ENCODE data around the gene PECR.

PECR gene

DNA sequence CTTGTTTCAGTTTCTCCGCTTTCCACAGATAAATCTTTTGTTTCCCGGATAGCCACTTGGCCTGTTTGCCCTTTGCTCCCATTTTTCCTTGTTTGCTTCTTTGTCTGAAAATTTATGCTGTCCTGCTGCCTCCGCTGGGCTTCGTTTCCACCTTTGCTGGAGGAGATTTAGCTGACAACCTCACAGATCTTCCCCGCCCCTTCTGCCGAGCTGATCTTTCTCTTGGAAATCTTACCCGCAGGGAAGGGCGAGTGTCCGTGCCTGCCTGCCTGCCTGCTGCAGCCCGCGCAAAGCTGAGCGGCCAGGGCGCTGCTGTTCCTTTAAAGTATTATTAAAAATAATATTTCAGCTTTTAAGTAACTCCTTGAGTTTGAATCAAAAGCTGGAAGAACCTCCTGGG, 26.2 kb upstream of the PECR start:
- Histone ChIP-seq H3K36me3 (ENCODE audit: control insufficient read depth, insufficient read depth, low read length) (peaks cover 21% of the 10 kb centered on the region), H3K27ac (ENCODE audit: insufficient read depth, low read depth, low read length, poor library complexity, severe bottlenecking) (peak overlapping the region; percentile 72), H3K27me3 (ENCODE audit: control insufficient read depth, insufficient read depth, low read length, poor library complexity, severe bottlenecking) (no peaks in the 10 kb centered on the region), H3K9me3 (ENCODE audit: control insufficient read depth, low read length) (no peaks in the 10 kb centered on the region), H3K4me1 (ENCODE audit: control insufficient read depth, insufficient read depth, low read length) (peaks cover 30% of the 10 kb centered on the region), H3K4me3 (ENCODE audit: insufficient read depth, low read depth, low read length) (no peak overlapping the region)
- WGBS, 2 experiments = 25 to 32% methylated on average over 9 to 11 of the region's 13 CpGs

- WGBS, 2 experiments = 84 to 89% methylated on average over 8 of the region's 8 CpGs
- Histone ChIP-seq H3K9me3 (ENCODE audit: control insufficient read depth, low read length) (no peaks in the 10 kb centered on the region), H3K4me1 (ENCODE audit: control insufficient read depth, insufficient read depth, low read length) (peaks cover 30% of the 10 kb centered on the region), H3K4me3 (ENCODE audit: insufficient read depth, low read depth, low read length) (no peak overlapping the region), H3K27me3 (ENCODE audit: control insufficient read depth, insufficient read depth, low read length, poor library complexity, severe bottlenecking) (no peaks in the 10 kb centered on the region), H3K36me3 (ENCODE audit: control insufficient read depth, insufficient read depth, low read length) (peaks cover 18% of the 10 kb centered on the region), H3K27ac (ENCODE audit: insufficient read depth, low read depth, low read length, poor library complexity, severe bottlenecking) (peak overlapping the region; percentile 72)
These were observed 25.7 kb upstream of the PECR start for GRCh38 chr2:216107320-216107719.

GRCh38 chr2:216104691-216105090, 23.1 kb upstream of the PECR start:
- H3K36me3 ChIP-seq (ENCODE audit: control insufficient read depth, insufficient read depth, low read length) = peaks cover 11% of the 10 kb centered on the region
- no peaks in the 10 kb centered on the region for H3K27me3 ChIP-seq (ENCODE audit: control insufficient read depth, insufficient read depth, low read length, poor library complexity, severe bottlenecking)
- H3K4me1 ChIP-seq (ENCODE audit: control insufficient read depth, insufficient read depth, low read length) = peaks cover 13% of the 10 kb centered on the region
- WGBS, 2 experiments = 38 to 59% methylated on average over 1 to 3 of the region's 3 CpGs
- H3K4me3 ChIP-seq (ENCODE audit: insufficient read depth, low read depth, low read length) = no peak overlapping the region
- no peaks in the 10 kb centered on the region for H3K9me3 ChIP-seq (ENCODE audit: control insufficient read depth, low read length)
- no peak overlapping the region for H3K27ac ChIP-seq (ENCODE audit: insufficient read depth, low read depth, low read length, poor library complexity, severe bottlenecking)

DNA sequence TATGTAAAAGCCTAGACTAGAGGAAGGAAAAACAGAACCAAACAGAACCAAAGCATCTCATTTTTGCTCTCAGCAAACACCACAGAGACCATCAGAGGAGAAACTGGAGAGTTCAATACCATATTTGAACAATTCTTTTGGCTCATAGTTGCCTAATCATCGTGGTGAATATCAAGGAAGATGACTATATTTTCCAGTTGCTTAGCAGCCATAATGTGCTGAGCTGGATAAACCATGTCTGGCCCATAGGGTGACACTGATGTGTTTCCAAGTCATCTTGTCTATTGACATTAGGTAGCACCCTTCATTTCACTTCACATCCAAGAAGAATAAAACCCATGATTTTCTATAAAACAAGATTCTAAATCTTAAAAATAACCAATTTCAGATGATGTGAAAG, 21.6 kb upstream of the PECR start:
- H3K4me1 ChIP-seq (ENCODE audit: control insufficient read depth, insufficient read depth, low read length) = peaks cover 9% of the 10 kb centered on the region
- H3K36me3 ChIP-seq (ENCODE audit: control insufficient read depth, insufficient read depth, low read length) = peaks cover 18% of the 10 kb centered on the region
- no peak overlapping the region for H3K4me3 ChIP-seq (ENCODE audit: insufficient read depth, low read depth, low read length)
- 88% methylated on average over 1 of the region's 1 CpG for WGBS, 2 experiments
- no peak overlapping the region for H3K27ac ChIP-seq (ENCODE audit: insufficient read depth, low read depth, low read length, poor library complexity, severe bottlenecking)
- no peaks in the 10 kb centered on the region for H3K27me3 ChIP-seq (ENCODE audit: control insufficient read depth, insufficient read depth, low read length, poor library complexity, severe bottlenecking)
- H3K9me3 ChIP-seq (ENCODE audit: control insufficient read depth, low read length) = no peaks in the 10 kb centered on the region

DNA sequence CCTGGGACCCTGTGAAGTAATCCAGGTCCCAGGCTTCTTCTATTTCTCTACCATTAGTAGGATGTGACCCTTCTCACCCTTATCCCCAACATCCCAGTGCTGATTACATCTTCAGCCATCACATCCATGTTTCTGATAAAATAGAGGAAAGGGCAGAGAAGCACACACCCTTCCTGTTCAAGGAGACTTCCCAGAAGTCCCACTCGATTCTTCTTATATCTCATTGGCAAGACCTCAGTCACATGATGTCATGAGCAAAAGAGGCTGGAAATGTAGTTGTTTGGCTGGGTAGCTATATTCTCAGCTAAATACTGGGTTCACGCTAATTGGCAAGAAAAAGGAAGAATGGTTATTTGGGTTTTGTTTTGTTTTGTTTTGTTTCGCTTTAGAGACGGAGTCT, 19.5 kb upstream of the PECR start:
- Histone ChIP-seq H3K9me3 (ENCODE audit: control insufficient read depth, low read length) (no peaks in the 10 kb centered on the region), H3K36me3 (ENCODE audit: control insufficient read depth, insufficient read depth, low read length) (peaks cover 22% of the 10 kb centered on the region), H3K27me3 (ENCODE audit: control insufficient read depth, insufficient read depth, low read length, poor library complexity, severe bottlenecking) (no peaks in the 10 kb centered on the region), H3K4me3 (ENCODE audit: insufficient read depth, low read depth, low read length) (no peak overlapping the region), H3K4me1 (ENCODE audit: control insufficient read depth, insufficient read depth, low read length) (no peaks in the 10 kb centered on the region), H3K27ac (ENCODE audit: insufficient read depth, low read depth, low read length, poor library complexity, severe bottlenecking) (no peak overlapping the region)
- 94 to 97% methylated on average over 4 of the region's 4 CpGs for WGBS, 2 experiments

- H3K4me3 ChIP-seq (ENCODE audit: insufficient read depth, low read depth, low read length) = no peak overlapping the region
- H3K27me3 ChIP-seq (ENCODE audit: control insufficient read depth, insufficient read depth, low read length, poor library complexity, severe bottlenecking) = no peaks in the 10 kb centered on the region
- peaks cover 26% of the 10 kb centered on the region for H3K36me3 ChIP-seq (ENCODE audit: control insufficient read depth, insufficient read depth, low read length)
- no peaks in the 10 kb centered on the region for H3K4me1 ChIP-seq (ENCODE audit: control insufficient read depth, insufficient read depth, low read length)
- WGBS, 2 experiments = 93 to 96% methylated on average over 9 of the region's 9 CpGs
- H3K9me3 ChIP-seq (ENCODE audit: control insufficient read depth, low read length) = no peaks in the 10 kb centered on the region
- no peak overlapping the region for H3K27ac ChIP-seq (ENCODE audit: insufficient read depth, low read depth, low read length, poor library complexity, severe bottlenecking)
These were observed 17.1 kb upstream of the PECR start for GRCh38 chr2:216098421-216099334.

- WGBS, 2 experiments = 95 to 98% methylated on average over 3 of the region's 3 CpGs
- H3K27ac ChIP-seq (ENCODE audit: insufficient read depth, low read depth, low read length, poor library complexity, severe bottlenecking) = no peak overlapping the region
- H3K4me1 ChIP-seq (ENCODE audit: control insufficient read depth, insufficient read depth, low read length) = no peaks in the 10 kb centered on the region
- H3K27me3 ChIP-seq (ENCODE audit: control insufficient read depth, insufficient read depth, low read length, poor library complexity, severe bottlenecking) = no peaks in the 10 kb centered on the region
- peaks cover 15% of the 10 kb centered on the region for H3K36me3 ChIP-seq (ENCODE audit: control insufficient read depth, insufficient read depth, low read length)
- no peak overlapping the region for H3K4me3 ChIP-seq (ENCODE audit: insufficient read depth, low read depth, low read length)
- H3K9me3 ChIP-seq (ENCODE audit: control insufficient read depth, low read length) = no peaks in the 10 kb centered on the region
These were observed 13.1 kb upstream of the PECR start for GRCh38 chr2:216094701-216095100.

DNA sequence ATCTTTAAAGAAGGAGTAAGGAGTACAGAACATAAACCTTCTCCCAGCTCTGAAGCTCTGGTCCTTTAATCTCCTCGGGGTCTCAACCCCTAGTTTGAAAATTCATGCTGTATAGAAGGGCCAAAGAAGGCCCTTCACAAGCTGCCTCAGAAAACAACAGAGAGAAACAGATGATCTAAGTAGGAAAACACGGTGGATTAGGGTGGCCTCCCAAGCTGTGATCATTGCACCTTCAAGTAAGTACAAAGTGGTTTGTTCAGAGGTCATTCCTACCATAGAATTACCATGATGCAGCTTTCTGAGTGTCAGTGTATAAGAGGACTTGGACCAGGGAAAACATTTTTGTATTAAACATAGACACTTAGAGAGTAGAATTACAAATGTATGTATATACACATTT, 11.0 kb upstream of the PECR start:
- Histone ChIP-seq H3K4me1 (ENCODE audit: control insufficient read depth, insufficient read depth, low read length) (no peaks in the 10 kb centered on the region), H3K36me3 (ENCODE audit: control insufficient read depth, insufficient read depth, low read length) (peaks cover 8% of the 10 kb centered on the region), H3K9me3 (ENCODE audit: control insufficient read depth, low read length) (no peaks in the 10 kb centered on the region), H3K27me3 (ENCODE audit: control insufficient read depth, insufficient read depth, low read length, poor library complexity, severe bottlenecking) (no peaks in the 10 kb centered on the region), H3K27ac (ENCODE audit: insufficient read depth, low read depth, low read length, poor library complexity, severe bottlenecking) (no peak overlapping the region), H3K4me3 (ENCODE audit: insufficient read depth, low read depth, low read length) (no peak overlapping the region)
- 87 to 95% methylated on average over 2 of the region's 2 CpGs for WGBS, 2 experiments

- H3K9me3 ChIP-seq (ENCODE audit: control insufficient read depth, low read length) = no peaks in the 10 kb centered on the region
- H3K27me3 ChIP-seq (ENCODE audit: control insufficient read depth, insufficient read depth, low read length, poor library complexity, severe bottlenecking) = no peaks in the 10 kb centered on the region
- H3K27ac ChIP-seq (ENCODE audit: insufficient read depth, low read depth, low read length, poor library complexity, severe bottlenecking) = no peak overlapping the region
- H3K4me1 ChIP-seq (ENCODE audit: control insufficient read depth, insufficient read depth, low read length) = peaks cover under 1% of the 10 kb centered on the region
- 100% methylated on average over 1 of the region's 1 CpG; no CpG with 5 or more reads in 1 of the 2 experiments for WGBS, 2 experiments
- no peak overlapping the region for H3K4me3 ChIP-seq (ENCODE audit: insufficient read depth, low read depth, low read length)
- H3K36me3 ChIP-seq (ENCODE audit: control insufficient read depth, insufficient read depth, low read length) = no peaks in the 10 kb centered on the region
These were observed 8.8 kb upstream of the PECR start for GRCh38 chr2:216090369-216090786.

- no peaks in the 10 kb centered on the region for H3K9me3 ChIP-seq (ENCODE audit: control insufficient read depth, low read length)
- H3K27me3 ChIP-seq (ENCODE audit: control insufficient read depth, insufficient read depth, low read length, poor library complexity, severe bottlenecking) = no peaks in the 10 kb centered on the region
- no peak overlapping the region for H3K4me3 ChIP-seq (ENCODE audit: insufficient read depth, low read depth, low read length)
- 93 to 95% methylated on average over 2 of the region's 2 CpGs for WGBS, 2 experiments
- H3K36me3 ChIP-seq (ENCODE audit: control insufficient read depth, insufficient read depth, low read length) = no peaks in the 10 kb centered on the region
- peaks cover 32% of the 10 kb centered on the region for H3K4me1 ChIP-seq (ENCODE audit: control insufficient read depth, insufficient read depth, low read length)
- H3K27ac ChIP-seq (ENCODE audit: insufficient read depth, low read depth, low read length, poor library complexity, severe bottlenecking) = no peak overlapping the region
These were observed 4.7 kb upstream of the PECR start for GRCh38 chr2:216086207-216086893.
